Measurements from ENCODE around the gene ZNF836.

The ZNF836 gene

GRCh38 chr19:52200044-52200443 is 28.6 kb upstream of the ZNF836 start:
- no peak overlapping the region for H3K4me3 ChIP-seq (ENCODE audit: low read depth, low read length)
- H3K4me1 ChIP-seq = peaks cover 15% of the 10 kb centered on the region
- peaks cover 75% of the 10 kb centered on the region for H3K79me2 ChIP-seq
- H3K9me3 ChIP-seq (ENCODE audit: control insufficient read depth, low read length) = no peaks in the 10 kb centered on the region
- H2AFZ ChIP-seq = no peak overlapping the region
- H3K4me2 ChIP-seq (ENCODE audit: low read length) = no peak overlapping the region
- no peak overlapping the region for H3K27ac ChIP-seq
- TF ChIP-seq CTCF (IDR thresholded peaks at IDR 0.05) = no peak
- H3K27me3 ChIP-seq (ENCODE audit: control insufficient read depth, insufficient read depth, low read length) = no peaks in the 10 kb centered on the region
- no peak overlapping the region for H3K9ac ChIP-seq
- H3K36me3 ChIP-seq (ENCODE audit: control insufficient read depth, insufficient read depth, low read length) = no peaks in the 10 kb centered on the region

- Histone ChIP-seq H3K4me3 (ENCODE audit: low read depth, low read length) (no peak overlapping the region), H3K9ac (no peak overlapping the region), H3K27me3 (ENCODE audit: control insufficient read depth, insufficient read depth, low read length) (no peaks in the 10 kb centered on the region), H2AFZ (no peak overlapping the region), H3K79me2 (peaks cover 74% of the 10 kb centered on the region), H3K36me3 (ENCODE audit: control insufficient read depth, insufficient read depth, low read length) (no peaks in the 10 kb centered on the region), H3K4me1 (peaks cover 20% of the 10 kb centered on the region), H3K27ac (no peak overlapping the region), H3K9me3 (ENCODE audit: control insufficient read depth, low read length) (no peaks in the 10 kb centered on the region), H3K4me2 (ENCODE audit: low read length) (no peak overlapping the region)
- TF ChIP-seq CTCF (IDR thresholded peaks at IDR 0.05) = no peak
Measured at GRCh38 chr19:52198678-52199077, 27.3 kb upstream of the ZNF836 start.

GRCh38 chr19:52197964-52198363 is 26.5 kb upstream of the ZNF836 start:
- Histone ChIP-seq H3K27ac (no peak overlapping the region), H3K36me3 (ENCODE audit: control insufficient read depth, insufficient read depth, low read length) (no peaks in the 10 kb centered on the region), H3K79me2 (peaks cover 74% of the 10 kb centered on the region)

GRCh38 chr19:52196256-52196967 is 25.0 kb upstream of the ZNF836 start:
- Histone ChIP-seq H3K9ac (no peak overlapping the region), H3K4me2 (ENCODE audit: low read length) (no peak overlapping the region), H3K36me3 (ENCODE audit: control insufficient read depth, insufficient read depth, low read length) (no peaks in the 10 kb centered on the region), H3K27ac (no peak overlapping the region), H3K79me2 (peaks cover 75% of the 10 kb centered on the region), H3K4me3 (ENCODE audit: low read depth, low read length) (no peak overlapping the region), H3K27me3 (ENCODE audit: control insufficient read depth, insufficient read depth, low read length) (no peaks in the 10 kb centered on the region), H2AFZ (no peak overlapping the region), H3K9me3 (ENCODE audit: control insufficient read depth, low read length) (no peaks in the 10 kb centered on the region), H3K4me1 (peaks cover 34% of the 10 kb centered on the region)
- TF ChIP-seq CTCF (IDR thresholded peaks at IDR 0.05) = no peak

More at GRCh38 chr19:52197964-52198363, 26.5 kb upstream of the ZNF836 start:
- no peak for TF ChIP-seq CTCF (IDR thresholded peaks at IDR 0.05)
- no peaks in the 10 kb centered on the region for H3K9me3 ChIP-seq (ENCODE audit: control insufficient read depth, low read length)
- H3K27me3 ChIP-seq (ENCODE audit: control insufficient read depth, insufficient read depth, low read length) = no peaks in the 10 kb centered on the region
- no peak overlapping the region for H3K9ac ChIP-seq
- peaks cover 20% of the 10 kb centered on the region for H3K4me1 ChIP-seq
- H3K4me2 ChIP-seq (ENCODE audit: low read length) = no peak overlapping the region
- H2AFZ ChIP-seq = no peak overlapping the region
- H3K4me3 ChIP-seq (ENCODE audit: low read depth, low read length) = no peak overlapping the region

GRCh38 chr19:52191951-52192350 is 20.5 kb upstream of the ZNF836 start:
- H3K4me3 ChIP-seq (ENCODE audit: low read depth, low read length) = no peak overlapping the region
- peaks cover 64% of the 10 kb centered on the region for H3K79me2 ChIP-seq
- H3K4me1 ChIP-seq = peaks cover 33% of the 10 kb centered on the region
- no peak for TF ChIP-seq CTCF (IDR thresholded peaks at IDR 0.05)
- H3K4me2 ChIP-seq (ENCODE audit: low read length) = peak overlapping the region; percentile 90
- no peaks in the 10 kb centered on the region for H3K9me3 ChIP-seq (ENCODE audit: control insufficient read depth, low read length)
- no peak overlapping the region for H3K27ac ChIP-seq
- no peak overlapping the region for H2AFZ ChIP-seq
- H3K27me3 ChIP-seq (ENCODE audit: control insufficient read depth, insufficient read depth, low read length) = no peaks in the 10 kb centered on the region
- no peaks in the 10 kb centered on the region for H3K36me3 ChIP-seq (ENCODE audit: control insufficient read depth, insufficient read depth, low read length)
- H3K9ac ChIP-seq = no peak overlapping the region

All from parathyroid adenoma (tissue), 2 donors.